Panc1 (cell line): ENCODE measurements around the gene FGF14. TPM values are rescaled to one million over a fixed set of nuclear protein-coding genes. Genes with fewer than 3 reads are reported as not detected.

Experiments used
- ATAC-seq: fragments of 200-7000 bp; cut with Tn5 transposase; 2 replicates; pipeline ENCODE4 v1.9.1; 2020; ENCODE audit warnings: mild to moderate bottlenecking, moderate library complexity
- BruUV-seq: library from RNA; stranded (reverse); fragments of 400-500 nt; replicated peaks from 2 replicates; lab custom pipeline; 2021; lab: Mats Ljungman, UMichigan
- CTCF ChIA-PET: fragments of 300-600 bp; sonication (Branson Sonifier 250); formaldehyde crosslinking; loops from one replicate; lab custom pipeline; 2022; ENCODE audit warnings: antibody characterized with exemption; lab: Charles Lee
- POLR2A ChIA-PET: fragments of 300-600 bp; sonication (Branson Sonifier 250); formaldehyde crosslinking; loops from one replicate; lab custom pipeline; 2022; ENCODE audit warnings: antibody characterized with exemption; lab: Charles Lee
- DNase-seq: peaks from one replicate; pipeline ENCODE4 v3.0.0-alpha.2; 2010; ENCODE audit warnings: low read depth, low spot score
- H3K27ac ChIP-seq: 2 replicates; pipeline ENCODE4 v1.5.1; 2011; ENCODE audit warnings: mild to moderate bottlenecking, low read length, inconsistent platforms
- H3K27me3 ChIP-seq: fragments of 200-500 bp; sonication (Bioruptor generic); 2 replicates; pipeline ENCODE4 v1.6.0; 2014; ENCODE audit warnings: low read length, inconsistent platforms; ENCODE audit not compliant: control insufficient read depth, insufficient read depth
- H3K36me3 ChIP-seq: fragments of 200-500 bp; sonication (Bioruptor generic); 2 replicates; pipeline ENCODE4 v1.5.1; 2014; ENCODE audit warnings: inconsistent platforms, mild to moderate bottlenecking, low read length, moderate library complexity; ENCODE audit not compliant: control insufficient read depth, insufficient read depth
- H3K4me1 ChIP-seq: 2 replicates; pipeline ENCODE4 v1.5.1; 2011; ENCODE audit warnings: inconsistent platforms, mild to moderate bottlenecking, low read length, moderate library complexity; ENCODE audit not compliant: control insufficient read depth, insufficient read depth
- H3K4me3 ChIP-seq, 2 experiments: 2 replicates each; pipeline ENCODE4 v1.5.1; 2011 to 2012; ENCODE audit warnings: low read depth in 2 of 2, low read length in 2 of 2, mild to moderate bottlenecking in 2 of 2, inconsistent platforms in 1 of 2, moderate library complexity in 1 of 2
- H3K9me3 ChIP-seq: fragments of 200-500 bp; sonication (Bioruptor generic); 2 replicates; pipeline ENCODE4 v1.5.1; 2014; ENCODE audit warnings: low read depth, mild to moderate bottlenecking, inconsistent platforms, low read length, moderate library complexity; ENCODE audit not compliant: control insufficient read depth, insufficient read depth
- POLR2AphosphoS5 ChIP-seq: IDR thresholded peaks from 2 replicates; pipeline ENCODE4 v1.6.1; 2012; ENCODE audit warnings: mild to moderate bottlenecking, low read depth, low read length, moderate library complexity
- REST ChIP-seq, 2 experiments: IDR thresholded peaks; 2 replicates each; pipeline ENCODE4 v1.6.1; 2011 to 2012; ENCODE audit warnings: low read depth in 2 of 2, control low read depth in 1 of 2, low read length in 1 of 2, mild to moderate bottlenecking in 1 of 2, moderate library complexity in 1 of 2; ENCODE audit not compliant: insufficient read depth in 1 of 2
- SIN3A ChIP-seq: IDR thresholded peaks from 2 replicates; pipeline ENCODE4 v1.6.1; 2012; ENCODE audit warnings: low read depth, mild to moderate bottlenecking, low read length, moderate library complexity, borderline replicate concordance; ENCODE audit not compliant: insufficient read depth
- TCF7L2 ChIP-seq: IDR thresholded peaks from 2 replicates; pipeline ENCODE4 v1.6.1; 2011; ENCODE audit warnings: mild to moderate bottlenecking, low read depth, low read length, inconsistent platforms
- in situ Hi-C: cut with HindIII; loops from 2 replicates; pipeline ENCODE4 v1.10.0; 2016; ENCODE audit warnings: low sequenced_read_pairs, low pct_unique_long_range_greater_than_20kb
- intact Hi-C: fragments of 100-400 bp; cut with micrococcal nuclease; formaldehyde crosslinking; loops from one replicate; pipeline ENCODE4 v1.10.0; 2022; ENCODE audit not compliant: unreplicated experiment
- total RNA-seq: library from RNA; stranded (reverse); gene quantifications from one replicate; pipeline ENCODE4 v1.2.1, GENCODE V29; 2021; ENCODE audit not compliant: unreplicated experiment
- TF ChIP-seq, protein P1 (sequence below): fragments of 450-650 bp; IDR thresholded peaks from 2 replicates; pipeline ENCODE4 v1.5.1; 2017; ENCODE audit warnings: mild to moderate bottlenecking

FGF14 gene
- total RNA-seq, 1 experiment from 2014 or later = 0.03 TPM

- H3K27me3 ChIP-seq = no peaks in the 10 kb centered on the region
- ChIA-PET CTCF (no interaction called here), POLR2A (no interaction called here)
- H3K36me3 ChIP-seq = no peaks in the 10 kb centered on the region
- no TSS peak for BruUV-seq
- no peak overlapping the region for H3K4me3 ChIP-seq
- no peaks in the 10 kb centered on the region for H3K9me3 ChIP-seq
- no peak overlapping the region for H3K27ac ChIP-seq
- H3K4me1 ChIP-seq = no peaks in the 10 kb centered on the region; the same call in none of the 2 replicates
- TF ChIP-seq TCF7L2 (no peak), SIN3A (no peak), REST (IDR thresholded peaks at IDR 0.05; ENCODE audit: insufficient read depth in 1 of 2, low read depth in 2 of 2, low read length in 1 of 2) (no peak), POLR2AphosphoS5 (no peak)
- TF ChIP-seq, protein P1, sequence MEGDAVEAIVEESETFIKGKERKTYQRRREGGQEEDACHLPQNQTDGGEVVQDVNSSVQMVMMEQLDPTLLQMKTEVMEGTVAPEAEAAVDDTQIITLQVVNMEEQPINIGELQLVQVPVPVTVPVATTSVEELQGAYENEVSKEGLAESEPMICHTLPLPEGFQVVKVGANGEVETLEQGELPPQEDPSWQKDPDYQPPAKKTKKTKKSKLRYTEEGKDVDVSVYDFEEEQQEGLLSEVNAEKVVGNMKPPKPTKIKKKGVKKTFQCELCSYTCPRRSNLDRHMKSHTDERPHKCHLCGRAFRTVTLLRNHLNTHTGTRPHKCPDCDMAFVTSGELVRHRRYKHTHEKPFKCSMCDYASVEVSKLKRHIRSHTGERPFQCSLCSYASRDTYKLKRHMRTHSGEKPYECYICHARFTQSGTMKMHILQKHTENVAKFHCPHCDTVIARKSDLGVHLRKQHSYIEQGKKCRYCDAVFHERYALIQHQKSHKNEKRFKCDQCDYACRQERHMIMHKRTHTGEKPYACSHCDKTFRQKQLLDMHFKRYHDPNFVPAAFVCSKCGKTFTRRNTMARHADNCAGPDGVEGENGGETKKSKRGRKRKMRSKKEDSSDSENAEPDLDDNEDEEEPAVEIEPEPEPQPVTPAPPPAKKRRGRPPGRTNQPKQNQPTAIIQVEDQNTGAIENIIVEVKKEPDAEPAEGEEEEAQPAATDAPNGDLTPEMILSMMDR = no peak
- in situ Hi-C loops = no loop called here
- ATAC-seq = no peak
- no peak for DNase-seq
- intact Hi-C loops = no loop called here
These were observed 654.8 kb downstream of the FGF14 start for GRCh38 chr13:101747039-101747438.

DNA sequence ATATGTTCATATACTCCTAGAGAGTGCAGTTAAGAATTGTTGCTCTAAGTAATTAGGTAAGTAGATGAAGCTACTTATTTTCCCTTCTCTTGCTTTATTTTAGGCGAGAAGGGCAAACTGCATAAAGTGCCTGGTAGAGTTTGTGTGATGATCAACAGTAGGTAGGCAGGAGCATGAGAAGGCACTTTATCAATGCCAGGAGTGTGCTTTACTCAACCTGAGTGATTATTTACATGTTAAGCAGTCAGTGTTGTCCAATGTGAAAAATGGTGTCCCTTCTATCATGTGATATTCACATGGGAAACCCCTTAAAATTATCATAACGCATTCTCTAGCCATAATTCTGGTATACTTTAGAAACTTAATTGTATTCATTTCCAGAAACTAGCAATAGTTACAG lies 655.3 kb downstream of the FGF14 start:
- H3K9me3 ChIP-seq = no peaks in the 10 kb centered on the region
- in situ Hi-C loops (no loop called here), intact Hi-C loops (no loop called here)
- H3K4me3 ChIP-seq = no peak overlapping the region
- no peak overlapping the region for H3K27ac ChIP-seq
- BruUV-seq = no TSS peak
- no peaks in the 10 kb centered on the region; the same call in none of the 2 replicates for H3K4me1 ChIP-seq
- ChIA-PET POLR2A (no interaction called here), CTCF (no interaction called here)
- H3K27me3 ChIP-seq = no peaks in the 10 kb centered on the region
- DNase-seq = no peak
- H3K36me3 ChIP-seq = no peaks in the 10 kb centered on the region
- TF ChIP-seq, protein P1 = no peak
- TF ChIP-seq SIN3A (no peak), TCF7L2 (no peak), POLR2AphosphoS5 (no peak), REST (IDR thresholded peaks at IDR 0.05; ENCODE audit: insufficient read depth in 1 of 2, low read depth in 2 of 2, low read length in 1 of 2) (no peak)
- no peak for ATAC-seq
